GM21576 (cell line): ENCODE results near the gene CALU.

Experiments used
- ATAC-seq: cut with Tn5 transposase; IDR thresholded peaks from one replicate; pipeline ENCODE4 v1.9.1; 2021; ENCODE audit warnings: mild to moderate bottlenecking, moderate library complexity; ENCODE audit not compliant: unreplicated experiment

Gene CALU

GRCh38 chr7:128809363-128809762, 70.2 kb downstream of the CALU start:
- ATAC-seq = no peak

DNA sequence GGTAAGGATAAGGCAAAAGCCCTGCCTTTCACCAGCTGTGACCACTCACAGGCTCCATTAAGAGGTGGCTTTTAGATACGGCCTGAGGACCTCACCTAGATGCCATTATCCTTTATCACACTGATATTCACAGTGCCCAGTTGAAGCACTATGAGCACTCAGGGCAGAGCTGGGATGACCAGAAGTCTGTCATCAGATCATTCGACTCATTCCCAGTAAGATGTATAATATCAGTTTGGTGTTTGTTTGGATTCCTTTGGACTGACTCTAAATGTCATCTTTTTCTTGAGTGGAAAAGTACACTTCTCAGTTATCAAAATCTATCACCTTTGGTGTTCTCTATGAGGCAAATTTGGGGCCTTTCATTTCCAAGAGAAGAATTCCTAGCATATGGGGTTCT, 71.3 kb downstream of the CALU start:
- no peak for ATAC-seq

GRCh38 chr7:128810997-128811396, 71.8 kb downstream of the CALU start:
- no peak for ATAC-seq

DNA sequence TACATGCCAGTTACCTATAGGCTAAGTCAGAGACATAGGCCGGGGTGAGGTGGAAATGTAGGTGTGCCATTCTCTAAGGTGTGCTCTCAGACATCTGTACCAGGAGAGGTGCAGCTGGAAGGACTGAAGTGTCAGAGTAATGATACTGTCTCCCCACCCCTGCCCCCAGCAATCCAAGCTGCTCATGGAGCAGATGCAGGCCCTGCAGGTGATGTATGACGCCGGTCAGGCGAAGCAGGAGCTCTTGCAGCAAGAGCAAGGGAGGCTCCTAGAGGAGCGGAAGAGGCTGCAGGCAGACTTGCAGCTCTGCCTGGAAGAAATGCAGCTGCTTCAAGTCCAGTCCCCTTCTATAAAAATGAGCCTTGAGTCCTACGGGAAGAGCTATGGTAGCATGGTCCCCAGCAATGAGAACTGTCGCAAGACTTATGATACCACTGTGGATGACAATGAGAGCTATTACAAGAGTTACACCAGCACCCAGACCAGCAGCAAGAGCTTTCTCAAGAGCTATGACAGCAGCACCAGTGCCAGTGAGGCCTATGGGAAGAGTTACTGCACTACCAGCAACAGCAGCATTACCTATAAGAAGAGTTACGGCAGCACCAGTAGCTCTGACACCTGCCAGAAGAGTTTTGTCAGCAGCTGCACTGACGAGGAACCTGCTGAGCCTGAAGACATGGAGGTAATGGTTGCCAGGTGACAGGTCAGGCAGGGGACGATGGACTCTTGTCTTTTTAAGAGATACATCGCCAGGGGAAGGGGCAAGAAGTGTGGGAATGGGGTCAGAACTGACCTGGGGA, 72.7 kb downstream of the CALU start:
- no peak for ATAC-seq

DNA sequence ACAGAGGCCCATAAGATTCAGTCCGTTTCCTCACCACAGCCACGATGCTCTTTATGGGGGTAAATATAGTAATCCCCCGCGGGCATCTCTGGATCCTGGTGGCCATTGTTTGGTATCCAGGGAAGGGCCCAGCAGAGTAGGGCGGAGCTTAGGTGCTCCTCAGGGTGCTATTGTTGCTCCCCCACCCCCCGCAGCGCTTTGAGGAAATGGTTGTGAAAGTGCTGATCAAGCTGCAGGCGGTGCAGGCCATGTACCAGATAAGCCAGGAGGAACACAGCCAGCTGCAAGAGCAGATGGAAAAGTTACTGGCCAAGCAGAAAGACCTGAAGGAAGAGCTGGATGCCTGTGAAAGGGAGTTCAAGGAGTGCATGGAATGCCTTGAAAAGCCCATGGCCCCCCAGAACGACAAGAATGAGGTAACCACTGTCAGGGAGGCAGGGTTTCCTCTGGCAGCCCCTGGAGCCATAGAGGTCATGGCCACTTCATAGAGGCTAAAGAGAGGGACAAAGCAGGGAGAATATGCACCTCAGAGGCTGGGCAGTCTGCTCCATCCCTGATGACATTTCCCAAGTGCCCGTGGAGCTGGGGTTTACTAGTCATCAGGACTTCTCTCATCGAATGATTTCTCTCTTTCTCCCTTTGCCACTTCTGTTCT, 73.5 kb downstream of the CALU start:
- ATAC-seq = no peak

- no peak for ATAC-seq
These were observed 75.3 kb downstream of the CALU start for GRCh38 chr7:128814499-128814898.

- no peak for ATAC-seq
These were observed 76.3 kb downstream of the CALU start for GRCh38 chr7:128815289-128815942.

- no peak for ATAC-seq
These were observed 79.5 kb downstream of the CALU start for GRCh38 chr7:128818694-128819093.
